ENCODE results near the gene CTNND2. TPM values are rescaled to one million over a fixed set of nuclear protein-coding genes. Genes with fewer than 3 reads are reported as not detected.

The CTNND2 gene
- total RNA-seq, 1 donor from 2014 or later: 40.0 TPM

GRCh38 chr5:11658376-11658775, 245.9 kb downstream of the CTNND2 start:
- Mint-ChIP-seq H3K9me3 (peaks cover 2% of the 10 kb centered on the region), H3K4me3 (no peak overlapping the region), H3K4me1 (peaks cover 11% of the 10 kb centered on the region), H3K27me3 (ENCODE audit: low read depth) (no peaks in the 10 kb centered on the region), H3K36me3 (ENCODE audit: low read depth) (no peaks in the 10 kb centered on the region), H3K27ac (ENCODE audit: unreplicated experiment) (no peak overlapping the region)
- TF ChIP-seq CTCF (conservative IDR thresholded peaks at IDR 0.05): no peak
- no peak for DNase-seq (ENCODE audit: low read depth, low spot score)

DNA sequence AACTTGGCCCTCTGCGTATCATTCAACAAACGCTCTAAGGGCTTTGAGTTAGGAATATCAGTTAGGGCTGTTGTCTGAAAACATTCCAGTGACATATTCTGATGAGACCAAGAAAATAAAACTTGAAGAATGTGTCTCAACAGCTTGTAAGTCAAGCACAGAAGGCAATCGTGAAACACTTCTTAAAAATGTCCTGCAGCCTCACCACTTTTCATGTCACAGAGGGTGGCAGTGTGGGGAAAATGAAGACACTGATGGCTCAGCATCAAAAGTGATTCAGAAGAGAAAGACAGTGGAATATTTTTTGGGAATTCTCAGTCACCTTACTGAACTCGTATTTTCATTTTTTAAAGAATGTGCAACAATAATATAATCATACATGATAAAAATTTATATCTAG, 247.3 kb downstream of the CTNND2 start:
- no peak for TF ChIP-seq CTCF (conservative IDR thresholded peaks at IDR 0.05)
- no peak for DNase-seq (ENCODE audit: low read depth, low spot score)
- Mint-ChIP-seq H3K36me3 (ENCODE audit: low read depth) (no peaks in the 10 kb centered on the region), H3K27me3 (ENCODE audit: low read depth) (no peaks in the 10 kb centered on the region), H3K4me3 (no peak overlapping the region), H3K27ac (ENCODE audit: unreplicated experiment) (no peak overlapping the region), H3K4me1 (peaks cover 11% of the 10 kb centered on the region), H3K9me3 (peaks cover 2% of the 10 kb centered on the region)

- Mint-ChIP-seq H3K9me3 (peaks cover 2% of the 10 kb centered on the region), H3K4me3 (no peak overlapping the region), H3K36me3 (ENCODE audit: low read depth) (no peaks in the 10 kb centered on the region), H3K4me1 (peaks cover 11% of the 10 kb centered on the region), H3K27ac (ENCODE audit: unreplicated experiment) (no peak overlapping the region), H3K27me3 (ENCODE audit: low read depth) (no peaks in the 10 kb centered on the region)
- no peak for DNase-seq (ENCODE audit: low read depth, low spot score)
- TF ChIP-seq CTCF (conservative IDR thresholded peaks at IDR 0.05): no peak
Measured at GRCh38 chr5:11655681-11656080, 248.6 kb downstream of the CTNND2 start.

DNA sequence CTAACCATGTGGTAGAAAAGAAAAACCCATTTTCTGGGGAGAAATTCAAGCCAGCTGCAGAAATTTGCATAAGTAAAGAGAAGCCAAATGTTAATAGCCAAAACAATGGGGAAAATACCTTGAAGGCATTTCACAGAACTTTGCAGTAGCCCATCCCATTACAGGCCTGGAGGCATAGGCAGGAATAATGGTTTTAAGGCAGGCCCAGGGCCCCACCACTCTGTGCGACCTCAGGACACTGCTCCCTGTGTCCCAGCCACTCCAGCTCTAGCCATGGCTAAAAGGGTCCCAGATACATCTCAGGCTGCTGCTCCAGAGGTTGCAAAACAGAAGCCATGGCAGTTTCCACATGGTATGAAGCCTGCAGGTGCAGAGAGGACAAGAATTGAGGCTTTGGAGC, 253.3 kb downstream of the CTNND2 start:
- TF ChIP-seq CTCF (conservative IDR thresholded peaks at IDR 0.05): no peak
- Mint-ChIP-seq H3K4me3 (no peak overlapping the region), H3K9me3 (peaks cover 2% of the 10 kb centered on the region), H3K36me3 (ENCODE audit: low read depth) (no peaks in the 10 kb centered on the region), H3K4me1 (no peaks in the 10 kb centered on the region), H3K27ac (ENCODE audit: unreplicated experiment) (no peak overlapping the region), H3K27me3 (ENCODE audit: low read depth) (no peaks in the 10 kb centered on the region)
- DNase-seq (ENCODE audit: low read depth, low spot score): no peak

GRCh38 chr5:11646141-11646540, 258.1 kb downstream of the CTNND2 start:
- Mint-ChIP-seq H3K36me3 (ENCODE audit: low read depth) (no peaks in the 10 kb centered on the region), H3K27ac (ENCODE audit: unreplicated experiment) (no peak overlapping the region), H3K4me1 (no peaks in the 10 kb centered on the region), H3K9me3 (no peaks in the 10 kb centered on the region), H3K4me3 (no peak overlapping the region), H3K27me3 (ENCODE audit: low read depth) (no peaks in the 10 kb centered on the region)
- DNase-seq (ENCODE audit: low read depth, low spot score): no peak
- TF ChIP-seq CTCF (conservative IDR thresholded peaks at IDR 0.05): no peak

DNA sequence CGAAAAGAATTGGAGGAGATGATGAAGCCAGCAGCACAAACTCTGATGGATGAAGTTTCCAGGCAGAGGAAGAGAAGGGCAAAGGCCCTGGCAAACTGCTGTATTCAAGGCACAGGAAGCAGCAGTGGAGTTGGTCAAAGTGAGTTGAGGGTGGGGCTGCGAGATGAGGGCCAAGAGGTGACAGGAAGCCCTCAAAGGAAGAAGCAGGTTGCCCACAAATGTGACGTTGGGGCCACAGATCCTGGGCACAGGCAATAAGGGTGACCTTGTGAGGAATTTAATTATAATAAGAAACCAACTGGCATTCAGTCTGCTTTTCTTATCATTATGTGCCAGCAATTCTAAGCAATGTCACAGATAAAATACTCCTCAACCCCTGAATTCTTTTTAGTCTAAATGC, 261.8 kb downstream of the CTNND2 start:
- TF ChIP-seq CTCF (conservative IDR thresholded peaks at IDR 0.05): no peak
- no peak for DNase-seq (ENCODE audit: low read depth, low spot score)
- Mint-ChIP-seq H3K36me3 (ENCODE audit: low read depth) (no peaks in the 10 kb centered on the region), H3K4me1 (peaks cover 7% of the 10 kb centered on the region), H3K27me3 (ENCODE audit: low read depth) (no peaks in the 10 kb centered on the region), H3K27ac (ENCODE audit: unreplicated experiment) (no peak overlapping the region), H3K4me3 (no peak overlapping the region), H3K9me3 (no peaks in the 10 kb centered on the region)
